ENCODE measurements around the gene SV2C. TPM values are rescaled to one million over a fixed set of nuclear protein-coding genes. Genes with fewer than 3 reads are reported as not detected.

The SV2C gene
- total and polyA plus RNA-seq, 9 donors, result under 0.01 to 0.09 (median 0.03) TPM; not detected in 1

- no peak overlapping the region for H3K4me3 ChIP-seq (ENCODE audit: low read length)
- no peaks in the 10 kb centered on the region for H3K36me3 ChIP-seq (ENCODE audit: control insufficient read depth, insufficient read depth, low read length)
- H3K9me3 ChIP-seq (replicated peaks; ENCODE audit: control insufficient read depth, low read depth, low read length), result no peaks in the 10 kb centered on the region
- DNase-seq, result no peak
- H3K4me1 ChIP-seq (ENCODE audit: control insufficient read depth, insufficient read depth, low read length), result peaks cover 5% of the 10 kb centered on the region
- H3K27ac ChIP-seq (ENCODE audit: low read length), result no peak overlapping the region
- no peaks in the 10 kb centered on the region for H3K27me3 ChIP-seq (ENCODE audit: control insufficient read depth, insufficient read depth, low read length)
- WGBS (ENCODE audit: insufficient coverage), result 68% methylated on average over 7 of the region's 10 CpGs
Observed at GRCh38 chr5:76269259-76269931, 186.2 kb downstream of the SV2C start.

- peak; percentile 38 for DNase-seq
- WGBS (ENCODE audit: insufficient coverage), result 10% methylated on average over 1 of the region's 1 CpG
- no peaks in the 10 kb centered on the region for H3K36me3 ChIP-seq (ENCODE audit: control insufficient read depth, insufficient read depth, low read length)
- H3K4me1 ChIP-seq (ENCODE audit: control insufficient read depth, insufficient read depth, low read length), result peaks cover 5% of the 10 kb centered on the region
- no peaks in the 10 kb centered on the region for H3K27me3 ChIP-seq (ENCODE audit: control insufficient read depth, insufficient read depth, low read length)
- H3K9me3 ChIP-seq (replicated peaks; ENCODE audit: control insufficient read depth, low read depth, low read length), result no peaks in the 10 kb centered on the region
- no peak overlapping the region for H3K4me3 ChIP-seq (ENCODE audit: low read length)
- no peak overlapping the region for H3K27ac ChIP-seq (ENCODE audit: low read length)
Observed at GRCh38 chr5:76269932-76270610, 186.9 kb downstream of the SV2C start.

- H3K4me1 ChIP-seq (ENCODE audit: control insufficient read depth, insufficient read depth, low read length), result peaks cover 5% of the 10 kb centered on the region
- no peak overlapping the region for H3K4me3 ChIP-seq (ENCODE audit: low read length)
- no peak overlapping the region for H3K27ac ChIP-seq (ENCODE audit: low read length)
- no peaks in the 10 kb centered on the region for H3K36me3 ChIP-seq (ENCODE audit: control insufficient read depth, insufficient read depth, low read length)
- no peak for DNase-seq
- H3K27me3 ChIP-seq (ENCODE audit: control insufficient read depth, insufficient read depth, low read length), result no peaks in the 10 kb centered on the region
- no peaks in the 10 kb centered on the region for H3K9me3 ChIP-seq (replicated peaks; ENCODE audit: control insufficient read depth, low read depth, low read length)
Observed at GRCh38 chr5:76271836-76272235, 188.7 kb downstream of the SV2C start.

GRCh38 chr5:76273206-76273885, 190.2 kb downstream of the SV2C start:
- DNase-seq, result peak; percentile 81
- peak overlapping the region; percentile 9 for H3K27ac ChIP-seq (ENCODE audit: low read length)
- peaks cover 5% of the 10 kb centered on the region for H3K4me1 ChIP-seq (ENCODE audit: control insufficient read depth, insufficient read depth, low read length)
- WGBS (ENCODE audit: insufficient coverage), result 4% methylated on average over 6 of the region's 8 CpGs
- no peaks in the 10 kb centered on the region for H3K27me3 ChIP-seq (ENCODE audit: control insufficient read depth, insufficient read depth, low read length)
- H3K9me3 ChIP-seq (replicated peaks; ENCODE audit: control insufficient read depth, low read depth, low read length), result no peaks in the 10 kb centered on the region
- H3K36me3 ChIP-seq (ENCODE audit: control insufficient read depth, insufficient read depth, low read length), result no peaks in the 10 kb centered on the region
- no peak overlapping the region for H3K4me3 ChIP-seq (ENCODE audit: low read length)

- Histone ChIP-seq H3K27me3 (ENCODE audit: control insufficient read depth, insufficient read depth, low read length) (no peaks in the 10 kb centered on the region), H3K9me3 (replicated peaks; ENCODE audit: control insufficient read depth, low read depth, low read length) (no peaks in the 10 kb centered on the region), H3K4me3 (ENCODE audit: low read length) (no peak overlapping the region), H3K36me3 (ENCODE audit: control insufficient read depth, insufficient read depth, low read length) (no peaks in the 10 kb centered on the region), H3K27ac (ENCODE audit: low read length) (no peak overlapping the region), H3K4me1 (ENCODE audit: control insufficient read depth, insufficient read depth, low read length) (peaks cover 5% of the 10 kb centered on the region)
- DNase-seq, result peak; percentile 70
Observed at GRCh38 chr5:76274571-76274970, 191.4 kb downstream of the SV2C start.

- no peak for DNase-seq
- Histone ChIP-seq H3K4me3 (ENCODE audit: low read length) (no peak overlapping the region), H3K36me3 (ENCODE audit: control insufficient read depth, insufficient read depth, low read length) (no peaks in the 10 kb centered on the region), H3K4me1 (ENCODE audit: control insufficient read depth, insufficient read depth, low read length) (peaks cover 5% of the 10 kb centered on the region), H3K9me3 (replicated peaks; ENCODE audit: control insufficient read depth, low read depth, low read length) (no peaks in the 10 kb centered on the region), H3K27me3 (ENCODE audit: control insufficient read depth, insufficient read depth, low read length) (no peaks in the 10 kb centered on the region), H3K27ac (ENCODE audit: low read length) (no peak overlapping the region)
Observed at GRCh38 chr5:76277736-76278135, 194.6 kb downstream of the SV2C start.

- no peaks in the 10 kb centered on the region for H3K9me3 ChIP-seq (replicated peaks; ENCODE audit: control insufficient read depth, low read depth, low read length)
- no peaks in the 10 kb centered on the region for H3K27me3 ChIP-seq (ENCODE audit: control insufficient read depth, insufficient read depth, low read length)
- H3K27ac ChIP-seq (ENCODE audit: low read length), result no peak overlapping the region
- H3K4me1 ChIP-seq (ENCODE audit: control insufficient read depth, insufficient read depth, low read length), result peaks cover 5% of the 10 kb centered on the region
- H3K36me3 ChIP-seq (ENCODE audit: control insufficient read depth, insufficient read depth, low read length), result no peaks in the 10 kb centered on the region
- WGBS (ENCODE audit: insufficient coverage), result 34% methylated on average over 4 of the region's 5 CpGs
- DNase-seq, result peak; percentile 51
- no peak overlapping the region for H3K4me3 ChIP-seq (ENCODE audit: low read length)
Observed at GRCh38 chr5:76278261-76278789, 195.1 kb downstream of the SV2C start.

GRCh38 chr5:76280494-76280893, 197.3 kb downstream of the SV2C start:
- no peaks in the 10 kb centered on the region for H3K27me3 ChIP-seq (ENCODE audit: control insufficient read depth, insufficient read depth, low read length)
- WGBS (ENCODE audit: insufficient coverage), result 60% methylated on average over 14 of the region's 14 CpGs
- no peak overlapping the region for H3K27ac ChIP-seq (ENCODE audit: low read length)
- no peaks in the 10 kb centered on the region for H3K9me3 ChIP-seq (replicated peaks; ENCODE audit: control insufficient read depth, low read depth, low read length)
- no peaks in the 10 kb centered on the region for H3K36me3 ChIP-seq (ENCODE audit: control insufficient read depth, insufficient read depth, low read length)
- peak; percentile 17 for DNase-seq
- no peaks in the 10 kb centered on the region for H3K4me1 ChIP-seq (ENCODE audit: control insufficient read depth, insufficient read depth, low read length)
- no peak overlapping the region for H3K4me3 ChIP-seq (ENCODE audit: low read length)

- Histone ChIP-seq H3K9me3 (replicated peaks; ENCODE audit: control insufficient read depth, low read depth, low read length) (no peaks in the 10 kb centered on the region), H3K4me3 (ENCODE audit: low read length) (no peak overlapping the region), H3K27me3 (ENCODE audit: control insufficient read depth, insufficient read depth, low read length) (no peaks in the 10 kb centered on the region), H3K27ac (ENCODE audit: low read length) (no peak overlapping the region), H3K36me3 (ENCODE audit: control insufficient read depth, insufficient read depth, low read length) (no peaks in the 10 kb centered on the region), H3K4me1 (ENCODE audit: control insufficient read depth, insufficient read depth, low read length) (no peaks in the 10 kb centered on the region)
- DNase-seq, result no peak
Observed at GRCh38 chr5:76283670-76284069, 200.5 kb downstream of the SV2C start.

GRCh38 chr5:76289692-76290091, 206.5 kb downstream of the SV2C start:
- Histone ChIP-seq H3K36me3 (ENCODE audit: control insufficient read depth, insufficient read depth, low read length) (no peaks in the 10 kb centered on the region), H3K4me1 (ENCODE audit: control insufficient read depth, insufficient read depth, low read length) (no peaks in the 10 kb centered on the region), H3K4me3 (ENCODE audit: low read length) (no peak overlapping the region), H3K27me3 (ENCODE audit: control insufficient read depth, insufficient read depth, low read length) (no peaks in the 10 kb centered on the region), H3K27ac (ENCODE audit: low read length) (no peak overlapping the region), H3K9me3 (replicated peaks; ENCODE audit: control insufficient read depth, low read depth, low read length) (no peaks in the 10 kb centered on the region)
- no peak for DNase-seq
- 100% methylated on average over 1 of the region's 6 CpGs for WGBS (ENCODE audit: insufficient coverage)
